Measurements from ENCODE around the gene AKT1.

DNA sequence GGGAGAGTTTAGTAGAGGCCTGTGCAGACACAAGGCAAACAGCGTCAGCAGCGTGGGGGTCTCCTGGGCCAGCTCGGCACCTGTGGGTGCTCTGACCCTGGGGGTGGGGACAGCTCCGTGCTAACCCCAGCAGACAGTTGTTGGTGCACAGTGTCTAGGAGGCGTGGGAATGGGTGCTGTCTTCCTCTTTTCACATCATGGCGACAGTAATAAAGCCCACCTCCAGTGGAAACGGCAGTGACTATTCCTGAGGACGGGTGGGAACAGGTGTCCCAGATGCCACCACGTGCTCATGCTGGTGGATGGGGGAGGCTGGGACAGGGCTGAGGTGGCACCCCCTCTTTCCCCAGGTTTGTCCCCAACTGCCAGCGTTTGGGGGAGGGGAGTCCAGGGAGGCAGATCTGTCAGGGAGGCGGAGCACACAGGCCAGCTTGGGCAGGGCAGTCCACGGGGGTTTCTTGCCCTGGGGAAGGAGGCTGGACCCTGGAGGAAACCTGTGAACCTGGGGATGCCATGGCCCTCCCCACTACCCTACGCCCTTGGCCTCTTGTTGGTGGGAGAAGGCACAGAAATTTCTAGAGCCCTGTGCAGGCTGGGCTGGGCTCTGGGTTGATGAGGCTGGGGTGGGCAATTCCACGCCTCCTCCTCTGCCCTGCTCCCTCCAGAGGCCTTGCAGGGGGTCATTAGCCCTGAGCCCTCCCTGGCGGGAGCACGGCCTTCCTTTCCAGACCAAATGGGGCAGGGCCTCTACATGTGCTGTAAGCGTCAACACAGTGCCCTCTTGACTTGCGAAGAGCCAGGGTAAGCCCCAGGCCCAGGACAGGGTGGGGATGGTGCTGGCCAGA lies 9.2 kb upstream of the AKT1 start:
- TF ChIP-seq POLR2A (IDR thresholded peaks at IDR 0.05): no peak
- TF ChIP-seq, protein P1, sequence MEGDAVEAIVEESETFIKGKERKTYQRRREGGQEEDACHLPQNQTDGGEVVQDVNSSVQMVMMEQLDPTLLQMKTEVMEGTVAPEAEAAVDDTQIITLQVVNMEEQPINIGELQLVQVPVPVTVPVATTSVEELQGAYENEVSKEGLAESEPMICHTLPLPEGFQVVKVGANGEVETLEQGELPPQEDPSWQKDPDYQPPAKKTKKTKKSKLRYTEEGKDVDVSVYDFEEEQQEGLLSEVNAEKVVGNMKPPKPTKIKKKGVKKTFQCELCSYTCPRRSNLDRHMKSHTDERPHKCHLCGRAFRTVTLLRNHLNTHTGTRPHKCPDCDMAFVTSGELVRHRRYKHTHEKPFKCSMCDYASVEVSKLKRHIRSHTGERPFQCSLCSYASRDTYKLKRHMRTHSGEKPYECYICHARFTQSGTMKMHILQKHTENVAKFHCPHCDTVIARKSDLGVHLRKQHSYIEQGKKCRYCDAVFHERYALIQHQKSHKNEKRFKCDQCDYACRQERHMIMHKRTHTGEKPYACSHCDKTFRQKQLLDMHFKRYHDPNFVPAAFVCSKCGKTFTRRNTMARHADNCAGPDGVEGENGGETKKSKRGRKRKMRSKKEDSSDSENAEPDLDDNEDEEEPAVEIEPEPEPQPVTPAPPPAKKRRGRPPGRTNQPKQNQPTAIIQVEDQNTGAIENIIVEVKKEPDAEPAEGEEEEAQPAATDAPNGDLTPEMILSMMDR (IDR thresholded peaks at IDR 0.05): no peak
